ENCODE data around the gene IFT27.
"Not testable (repeated sequence)": the region's sequence is repeated elsewhere in the genome, so short reads cannot be mapped to it uniquely, and the experiment has no call there.

Gene IFT27

GRCh38 chr22:36765131-36765942 lies 10.6 kb downstream of the IFT27 start:
- DNase-seq (ENCODE audit: low spot score), result no peak

DNA sequence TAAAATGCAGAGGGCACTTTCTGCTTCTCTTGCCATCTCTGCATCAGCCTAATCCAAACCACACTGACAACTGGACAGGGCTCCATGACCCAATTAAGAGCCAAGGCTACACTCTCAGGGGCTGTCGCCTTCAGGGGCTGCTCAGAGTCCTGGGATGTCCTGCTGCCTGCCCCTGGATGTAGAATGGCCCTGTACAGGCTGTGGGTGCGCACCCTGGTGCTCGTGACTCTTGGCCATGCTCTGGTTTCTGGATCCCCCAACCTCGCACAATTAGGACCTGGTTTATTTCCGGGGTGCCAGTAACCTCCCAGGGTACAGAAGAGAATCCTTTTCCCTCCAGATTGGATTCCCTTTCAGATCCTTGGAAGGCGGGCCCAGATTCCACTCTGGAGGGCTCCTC lies 11.3 kb downstream of the IFT27 start:
- DNase-seq (ENCODE audit: low spot score), result no peak

- no peak for DNase-seq (ENCODE audit: low spot score)
Observed at GRCh38 chr22:36764060-36764459, 11.9 kb downstream of the IFT27 start.

GRCh38 chr22:36763576-36763975 lies 12.3 kb downstream of the IFT27 start:
- DNase-seq (ENCODE audit: low spot score), result no peak

GRCh38 chr22:36762687-36763260 lies 13.1 kb downstream of the IFT27 start:
- no peak for DNase-seq (ENCODE audit: low spot score)

- DNase-seq (ENCODE audit: low spot score), result no peak
Observed at GRCh38 chr22:36761553-36762240, 14.2 kb downstream of the IFT27 start.

DNA sequence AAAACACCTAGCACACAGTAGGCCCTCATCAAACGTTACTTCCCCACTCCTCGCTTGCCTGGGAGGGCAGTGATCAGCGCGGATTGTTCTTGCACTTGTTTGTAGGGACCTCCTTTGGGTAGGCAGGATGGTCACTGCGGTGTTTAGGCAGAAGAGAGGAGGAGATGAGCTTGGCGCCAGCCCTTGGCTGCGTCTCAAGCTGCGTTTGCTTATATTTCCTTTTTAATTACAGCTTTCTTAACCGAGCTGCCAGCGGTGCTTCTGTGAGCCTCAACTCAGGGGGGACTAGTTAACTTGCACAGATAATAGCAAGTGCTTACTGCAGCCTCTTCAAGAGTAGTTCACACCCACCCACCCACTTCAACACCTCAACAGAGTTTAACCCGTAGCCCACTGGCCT lies 15.1 kb downstream of the IFT27 start:
- DNase-seq (ENCODE audit: low spot score), result no peak

GRCh38 chr22:36759481-36760159 lies 16.3 kb downstream of the IFT27 start:
- no peak for DNase-seq (ENCODE audit: low spot score)

- no peak for DNase-seq (ENCODE audit: low spot score)
Observed at GRCh38 chr22:36758792-36759271, 17.1 kb downstream of the IFT27 start.

- DNase-seq (ENCODE audit: low spot score), result peak; percentile 64
Observed at GRCh38 chr22:36757668-36758211, 18.2 kb downstream of the IFT27 start.

- no peak for DNase-seq (ENCODE audit: low spot score)
Observed at GRCh38 chr22:36756746-36757655, 18.9 kb downstream of the IFT27 start.

GRCh38 chr22:36756031-36756430 lies 19.9 kb downstream of the IFT27 start:
- DNase-seq (ENCODE audit: low spot score), result no peak

DNA sequence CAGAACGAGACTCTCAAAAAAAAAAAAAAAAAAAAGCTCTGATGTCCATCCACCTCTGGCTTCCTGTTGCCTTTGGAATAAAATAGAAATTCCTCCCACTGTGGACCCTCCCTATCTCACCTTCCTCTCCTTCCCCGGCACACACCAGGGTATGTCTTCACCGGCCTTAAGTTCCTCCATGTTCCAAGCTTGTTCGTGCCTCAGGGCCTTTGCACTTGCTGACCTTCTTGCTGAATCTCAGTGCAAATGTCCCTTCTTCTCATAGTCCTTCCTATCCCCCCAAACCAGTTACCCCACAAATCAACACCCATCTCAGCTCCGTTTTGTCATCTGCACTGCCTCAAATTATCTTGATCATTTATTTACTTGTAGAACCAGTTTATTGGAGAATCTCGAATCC lies 20.6 kb downstream of the IFT27 start:
- no peak for DNase-seq (ENCODE audit: low spot score)

DNA sequence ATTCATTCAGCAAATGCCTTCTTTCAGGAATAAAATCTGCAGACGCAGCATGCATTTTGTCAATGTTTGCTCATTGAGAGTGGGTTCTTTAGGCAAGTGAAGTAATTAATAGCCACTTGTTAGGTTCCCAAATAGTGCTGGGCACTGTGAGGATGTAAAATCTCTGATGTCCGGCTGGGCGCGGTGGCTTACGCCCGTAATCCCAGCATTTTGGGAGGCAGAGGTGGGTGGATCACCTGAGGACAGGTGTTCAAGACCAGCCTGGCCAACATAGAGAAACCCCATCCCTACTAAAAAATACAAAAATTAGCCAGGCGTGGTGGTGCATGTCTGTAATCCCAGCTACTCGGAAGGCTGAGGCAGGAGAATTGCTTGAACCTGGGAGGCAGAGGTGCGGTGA lies 21.0 kb downstream of the IFT27 start:
- DNase-seq (ENCODE audit: low spot score), result not testable (repeated sequence)

DNA sequence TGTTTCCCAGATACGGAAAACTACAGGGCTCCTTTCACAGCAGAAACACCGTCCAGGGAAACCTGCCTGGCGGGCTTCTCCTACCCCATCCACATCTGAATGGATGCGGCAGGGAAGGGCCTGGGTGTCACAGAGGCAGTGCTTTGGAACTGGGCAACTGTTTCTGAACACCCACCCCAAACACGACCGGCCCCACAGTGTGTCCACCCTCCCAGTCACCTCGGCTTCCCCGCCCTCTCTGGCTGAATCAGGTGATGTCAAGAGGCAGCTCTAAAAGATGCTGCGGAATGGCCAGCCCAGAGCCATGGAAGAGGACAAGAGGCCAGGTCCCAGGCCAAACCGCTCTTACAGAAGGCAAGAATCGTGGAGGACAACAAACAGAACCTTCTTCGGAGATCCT lies 22.0 kb downstream of the IFT27 start:
- DNase-seq (ENCODE audit: low spot score), result no peak

- DNase-seq (ENCODE audit: low spot score), result no peak
Observed at GRCh38 chr22:36753120-36753802, 22.7 kb downstream of the IFT27 start.

- DNase-seq (ENCODE audit: low spot score), result no peak
Observed at GRCh38 chr22:36746375-36746970, 29.4 kb downstream of the IFT27 start.

GRCh38 chr22:36745301-36745995 lies 30.5 kb downstream of the IFT27 start:
- DNase-seq (ENCODE audit: low spot score), result no peak

- DNase-seq (ENCODE audit: low spot score), result no peak
Observed at GRCh38 chr22:36744791-36745190, 31.1 kb downstream of the IFT27 start.

DNA sequence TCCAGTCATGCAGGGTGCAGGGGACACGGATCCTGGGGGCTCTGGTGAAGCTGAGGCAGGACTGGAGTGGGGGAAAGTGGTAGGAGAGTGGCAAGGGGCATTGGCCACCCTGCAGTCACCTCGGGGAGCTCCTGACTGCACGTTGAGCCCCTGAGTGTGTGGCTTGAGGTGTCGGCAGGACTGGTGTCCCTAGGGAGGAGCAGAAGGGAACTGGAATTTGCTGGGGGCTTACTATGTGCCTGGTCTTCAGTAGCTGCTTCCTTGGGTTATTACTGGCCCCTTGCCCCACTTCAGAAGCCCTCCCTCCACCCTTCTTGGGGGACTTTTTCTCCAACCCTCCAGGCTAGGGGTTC lies 31.5 kb downstream of the IFT27 start:
- DNase-seq (ENCODE audit: low spot score), result no peak
